Thyroid gland (tissue), 4 donors: Measurements from ENCODE around the gene ZNF70. TPM values are rescaled to one million over a fixed set of nuclear protein-coding genes. Genes with fewer than 3 reads are reported as not detected.
A peak's percentile ranks its signal among the peaks of the same experiment; 100 is the strongest.

ENCODE experiments used
- DNase-seq, 2 donors: peaks; one replicate each; pipeline ENCODE4 v3.0.0-alpha.2; 2019
- H3K27ac ChIP-seq, 3 donors: fragments of 200-600 bp; sonication (generic); 1 replicate in 2 of 3; 2 replicates in 1 of 3; pipeline ENCODE4 v1.5.1; 2016 to 2019; ENCODE audit warnings: mild to moderate bottlenecking in 1 of 3, moderate library complexity in 1 of 3
- H3K27me3 ChIP-seq: fragments of 200-600 bp; sonication (generic); one replicate; pipeline ENCODE4 v1.5.1; 2019
- H3K36me3 ChIP-seq, 2 donors: fragments of 200-600 bp; sonication (generic); one replicate each; pipeline ENCODE4 v1.5.1; 2016 to 2019
- H3K4me1 ChIP-seq, 2 donors: fragments of 200-600 bp; sonication (generic); one replicate each; pipeline ENCODE4 v1.5.1; 2017 to 2019
- H3K4me3 ChIP-seq, 3 donors: fragments of 200-600 bp; sonication (generic); replicated peaks in 1 of 3; 1 replicate in 2 of 3; 2 replicates in 1 of 3; pipeline ENCODE4 v1.5.1; 2016; ENCODE audit warnings: mild to moderate bottlenecking in 1 of 3
- H3K9me3 ChIP-seq: fragments of 200-600 bp; sonication (generic); one replicate; pipeline ENCODE4 v1.5.1; 2017
- POLR2A ChIP-seq, 2 donors: fragments of 450-650 bp; IDR thresholded peaks; one replicate each; pipeline ENCODE4 v1.6.1; 2017; ENCODE audit warnings: antibody characterized with exemption in 2 of 2, mild to moderate bottlenecking in 2 of 2, moderate library complexity in 1 of 2
- WGBS, 2 donors: methylation state at CpG; one replicate each; pipeline ENCODE4 v1.1.5; 2017; 5-methylcytosine and 5-hydroxymethylcytosine counted together
- intact Hi-C: fragments of 100-400 bp; cut with DNase I; formaldehyde crosslinking; loops from one replicate; pipeline ENCODE4 v1.15.1; 2023
- total RNA-seq, 4 donors: library from RNA; depleted of rRNA; stranded (reverse); fragments of >200 nt; gene quantifications; one replicate each; pipeline ENCODE4 v1.2.3, GENCODE V29; 2016
- TF ChIP-seq, protein P1 (sequence below), 6 experiments: fragments of 200-600 bp in 3 of 6; fragments of 450-650 bp in 3 of 6; sonication (generic) in 3 of 6; IDR thresholded peaks; one replicate each; pipeline ENCODE4 v1.5.1; 2016 to 2019; ENCODE audit warnings: antibody characterized with exemption in 6 of 6, mild to moderate bottlenecking in 2 of 6, inconsistent platforms in 1 of 6, moderate library complexity in 1 of 6

Gene ZNF70
- total RNA-seq, 4 donors from 2014 or later: 5.0 to 10.7 (median 7.4) TPM

DNA sequence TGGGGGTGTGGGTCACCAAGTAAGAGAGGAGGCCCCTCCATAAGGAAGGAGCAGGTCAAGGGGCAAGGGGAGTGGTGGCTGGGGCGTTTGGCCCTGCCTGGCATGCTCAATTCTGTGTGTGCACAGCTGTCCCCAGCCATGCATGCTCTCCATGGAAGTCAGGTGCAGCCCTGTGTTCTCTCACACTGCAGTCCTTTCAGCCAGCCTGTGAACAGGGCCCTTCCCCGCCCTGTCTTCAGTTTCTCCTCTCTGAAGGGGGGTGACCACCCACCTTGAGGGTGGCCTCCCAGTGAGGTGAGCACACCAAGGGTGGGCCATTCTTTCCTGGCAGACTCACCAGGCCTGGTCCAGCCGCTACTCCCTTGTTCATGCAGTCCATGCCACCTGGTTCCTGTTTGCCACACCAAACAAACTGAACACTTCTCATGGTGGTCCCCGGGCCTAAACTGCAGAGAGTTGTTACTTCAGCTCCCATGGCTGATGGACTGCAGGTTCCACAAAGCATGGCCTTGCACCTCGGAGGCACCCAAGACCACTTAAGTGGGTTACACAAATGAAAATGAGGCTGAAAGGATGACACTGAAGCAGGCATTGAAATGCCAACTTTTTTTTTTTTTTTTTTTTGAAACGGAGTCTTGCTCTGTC, 18.5 kb upstream of the ZNF70 start:
- H3K27ac ChIP-seq: peak overlapping the region in 1 of 3 donors; percentile 84
- H3K27me3 ChIP-seq: no peaks in the 10 kb centered on the region
- TF ChIP-seq, protein P1, sequence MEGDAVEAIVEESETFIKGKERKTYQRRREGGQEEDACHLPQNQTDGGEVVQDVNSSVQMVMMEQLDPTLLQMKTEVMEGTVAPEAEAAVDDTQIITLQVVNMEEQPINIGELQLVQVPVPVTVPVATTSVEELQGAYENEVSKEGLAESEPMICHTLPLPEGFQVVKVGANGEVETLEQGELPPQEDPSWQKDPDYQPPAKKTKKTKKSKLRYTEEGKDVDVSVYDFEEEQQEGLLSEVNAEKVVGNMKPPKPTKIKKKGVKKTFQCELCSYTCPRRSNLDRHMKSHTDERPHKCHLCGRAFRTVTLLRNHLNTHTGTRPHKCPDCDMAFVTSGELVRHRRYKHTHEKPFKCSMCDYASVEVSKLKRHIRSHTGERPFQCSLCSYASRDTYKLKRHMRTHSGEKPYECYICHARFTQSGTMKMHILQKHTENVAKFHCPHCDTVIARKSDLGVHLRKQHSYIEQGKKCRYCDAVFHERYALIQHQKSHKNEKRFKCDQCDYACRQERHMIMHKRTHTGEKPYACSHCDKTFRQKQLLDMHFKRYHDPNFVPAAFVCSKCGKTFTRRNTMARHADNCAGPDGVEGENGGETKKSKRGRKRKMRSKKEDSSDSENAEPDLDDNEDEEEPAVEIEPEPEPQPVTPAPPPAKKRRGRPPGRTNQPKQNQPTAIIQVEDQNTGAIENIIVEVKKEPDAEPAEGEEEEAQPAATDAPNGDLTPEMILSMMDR (IDR thresholded peaks at IDR 0.05): no peak
- TF ChIP-seq POLR2A (IDR thresholded peaks at IDR 0.05): no peak
- peaks cover 14 to 33% of the 10 kb centered on the region in 2 donors for H3K4me1 ChIP-seq
- no peaks in the 10 kb centered on the region for H3K9me3 ChIP-seq
- 79 to 84% methylated on average over 6 of the region's 6 CpGs for WGBS, 2 donors
- intact Hi-C loops: loop anchor here (5.0 kb wide), 1 partner anchor 78 kb away; no protein-coding TSS in a partner anchor
- no peak overlapping the region for H3K4me3 ChIP-seq
- H3K36me3 ChIP-seq: no peaks in the 10 kb centered on the region
- no peak for DNase-seq

DNA sequence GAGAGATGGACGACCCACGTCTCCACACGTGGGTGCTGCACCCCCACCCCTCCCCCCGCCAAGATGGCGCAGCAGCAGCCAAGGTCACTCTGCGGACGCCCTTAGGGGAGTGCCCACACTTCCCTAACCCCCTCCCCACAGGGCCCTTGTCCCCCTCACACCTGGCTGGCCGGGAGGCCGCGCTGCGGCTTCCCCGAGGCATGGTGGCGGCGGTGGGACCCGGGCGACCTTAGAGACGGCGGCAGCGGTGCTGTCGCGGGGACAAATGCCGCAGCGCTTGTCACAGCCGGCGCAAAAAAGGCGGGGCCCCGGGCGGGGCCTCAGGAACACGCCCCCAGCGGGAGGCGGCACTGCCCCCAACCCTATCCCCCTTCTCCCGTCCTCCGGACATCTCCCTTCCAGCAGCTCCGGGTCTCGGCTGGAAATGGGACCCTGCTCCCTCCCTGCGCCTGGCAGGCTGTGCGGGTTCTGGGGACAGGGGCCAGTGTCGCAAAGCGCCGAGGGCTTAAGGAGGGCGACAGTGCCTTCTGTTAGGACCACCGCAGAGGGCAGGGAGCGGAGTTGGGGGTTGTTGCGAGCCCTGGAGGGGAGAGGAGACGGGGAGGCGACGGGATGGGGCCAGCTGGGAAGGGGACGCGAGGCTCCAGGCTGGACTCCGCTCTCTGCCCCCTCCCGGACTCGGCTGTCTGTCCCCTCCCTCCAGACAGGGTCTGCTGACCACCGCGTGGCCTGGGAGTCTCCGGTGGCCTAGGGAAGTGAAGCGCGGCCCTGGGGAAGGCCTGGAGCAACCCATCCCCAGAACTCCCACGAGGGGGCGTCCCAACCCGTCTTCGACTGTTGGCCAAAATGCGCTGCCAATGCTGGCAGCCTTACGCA, 17.0 kb upstream of the ZNF70 start, which contains the start of gene CHCHD10:
Gene CHCHD10 (minus strand): TSS at position 300 of the 876 bp plus-strand sequence. CDS start 98 bp downstream, at position 202.
- Histone ChIP-seq H3K27ac (peak within 1 kb of the TSS; percentile 64 to 89 (median 84)), H3K4me1 (peaks cover 13 to 32% of the 10 kb centered on the region in 2 donors), H3K9me3 (no peaks in the 10 kb centered on the region), H3K4me3 (peak within 1 kb of the TSS; percentile 31 to 80 (median 78)), H3K36me3 (no peaks in the 10 kb centered on the region), H3K27me3 (no peaks in the 10 kb centered on the region)
- intact Hi-C loops: loop anchor here (5.0 kb wide), 1 partner anchor 79 kb away; no protein-coding TSS in a partner anchor
- TF ChIP-seq, protein P1 (IDR thresholded peaks at IDR 0.05): peak; percentile 44 to 86 (median 73)
- peak; percentile 71 to 96 for TF ChIP-seq POLR2A (IDR thresholded peaks at IDR 0.05)
- WGBS, 2 donors: 0 to 1% methylated on average over 19 to 23 of the region's 63 CpGs
- DNase-seq: peak; percentile 87 to 92

DNA sequence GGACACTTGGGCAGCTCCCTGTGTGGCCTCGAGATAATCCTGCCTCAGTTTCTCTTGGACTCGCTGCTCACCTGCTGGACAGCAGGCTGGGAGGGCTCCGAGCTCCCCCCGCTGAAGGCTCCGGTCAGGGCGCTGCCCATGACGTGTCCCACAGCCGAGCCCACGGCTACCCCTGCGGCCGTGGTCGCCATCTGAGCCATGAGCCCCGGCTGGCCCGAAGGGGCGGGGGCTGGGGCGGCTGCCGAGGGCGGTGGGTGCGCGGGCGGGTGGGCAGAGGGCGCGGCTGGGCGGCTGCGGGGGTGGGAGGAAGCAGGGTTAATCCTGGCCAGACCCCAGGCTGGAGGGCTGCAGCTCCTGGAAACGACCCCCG, 16.4 kb upstream of the ZNF70 start:
- 10 to 13% methylated on average over 3 to 10 of the region's 27 CpGs for WGBS, 2 donors
- peak overlapping the region; percentile 64 to 89 (median 84) for H3K27ac ChIP-seq

DNA sequence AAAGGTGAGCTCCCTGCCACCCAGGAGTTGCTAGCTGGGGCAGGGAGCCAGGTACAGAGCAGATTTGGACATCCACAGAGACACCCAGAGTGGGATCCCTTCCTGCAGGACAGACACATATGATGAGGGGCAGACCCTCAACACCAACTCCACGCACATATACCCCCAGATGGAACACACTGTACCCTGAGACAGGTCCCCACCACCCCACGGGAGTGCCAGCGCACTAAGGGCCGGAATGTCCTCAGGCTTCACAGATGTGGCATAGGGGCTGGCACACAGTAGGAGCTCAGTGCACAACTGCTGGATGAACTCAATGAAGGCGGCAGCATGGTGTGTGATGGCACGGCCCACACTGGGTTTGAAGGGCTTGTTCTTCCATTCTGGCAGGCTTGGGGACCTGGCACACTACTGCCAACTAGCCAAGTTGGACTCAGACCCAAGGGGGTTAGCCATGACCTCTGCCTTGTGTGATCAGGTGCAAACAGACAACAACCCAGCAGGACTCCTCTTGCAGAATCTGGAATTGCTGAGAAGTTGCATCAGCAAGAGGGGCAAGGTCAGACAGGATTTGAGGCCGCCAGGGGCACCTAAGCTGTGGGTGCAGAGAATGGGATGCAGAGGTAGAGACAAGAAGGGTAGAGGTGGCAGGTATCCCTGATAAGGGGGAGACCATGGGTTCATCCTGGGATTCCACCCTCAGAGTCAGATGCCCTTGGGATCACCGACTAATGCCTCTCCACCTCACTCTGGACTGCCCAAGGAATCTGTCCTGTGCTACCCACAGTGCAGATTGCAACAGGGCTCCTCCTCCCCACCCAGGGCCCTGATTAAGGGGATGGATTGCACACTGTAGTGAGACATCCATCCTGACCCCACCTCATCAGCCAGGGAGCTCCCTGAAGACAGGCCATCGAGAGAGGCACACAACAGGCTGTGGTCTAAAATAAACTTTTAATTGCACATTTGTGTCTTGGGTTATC, 14.3 kb upstream of the ZNF70 start:
- Histone ChIP-seq H3K27me3 (no peaks in the 10 kb centered on the region), H3K9me3 (no peaks in the 10 kb centered on the region), H3K4me1 (peaks cover 11 to 35% of the 10 kb centered on the region in 2 donors), H3K36me3 (no peaks in the 10 kb centered on the region), H3K27ac (no peak overlapping the region), H3K4me3 (no peak overlapping the region)
- intact Hi-C loops: loop anchor here (5.0 kb wide), 1 partner anchor 82 kb away; no protein-coding TSS in a partner anchor
- WGBS, 2 donors: 85 to 89% methylated on average over 5 to 6 of the region's 9 CpGs
- no peak for DNase-seq
- no peak for TF ChIP-seq POLR2A (IDR thresholded peaks at IDR 0.05)
- TF ChIP-seq, protein P1 (IDR thresholded peaks at IDR 0.05): no peak

More for the DNA sequence above, 16.4 kb upstream of the ZNF70 start:
- Histone ChIP-seq H3K4me3 (peak overlapping the region; percentile 31 to 80 (median 78)), H3K9me3 (no peaks in the 10 kb centered on the region), H3K36me3 (no peaks in the 10 kb centered on the region), H3K27me3 (no peaks in the 10 kb centered on the region), H3K4me1 (peaks cover 14 to 35% of the 10 kb centered on the region in 2 donors)
- no peak for DNase-seq
- TF ChIP-seq POLR2A (IDR thresholded peaks at IDR 0.05): no peak
- TF ChIP-seq, protein P1 (IDR thresholded peaks at IDR 0.05): no peak
- intact Hi-C loops: loop anchor here (5.0 kb wide), 1 partner anchor 80 kb away; no protein-coding TSS in a partner anchor
